Prostate gland (tissue), 2 donors: Measurements from ENCODE around the gene PRLHR. TPM values are rescaled to one million over a fixed set of nuclear protein-coding genes. Genes with fewer than 3 reads are reported as not detected.

Experiments
- DNase-seq: peaks from one replicate; pipeline ENCODE4 v3.0.0-alpha.2; 2019; ENCODE audit warnings: low spot score
- H3K27ac ChIP-seq, 2 donors: fragments of 200-600 bp; sonication (generic); 2 replicates each; pipeline ENCODE4 v1.5.1; 2017 to 2019
- H3K27me3 ChIP-seq: fragments of 200-600 bp; sonication (generic); replicated peaks from 2 replicates; pipeline ENCODE4 v1.5.1; 2019; ENCODE audit not compliant: insufficient read depth
- H3K36me3 ChIP-seq, 2 donors: fragments of 200-600 bp; sonication (generic); 1 replicate in 1 of 2; 2 replicates in 1 of 2; pipeline versions ENCODE4 v1.5.1 to v1.8.1; 2017 to 2019
- H3K4me1 ChIP-seq: fragments of 200-600 bp; sonication (generic); replicated peaks from 2 replicates; pipeline ENCODE4 v1.5.1; 2019
- H3K4me3 ChIP-seq, 2 donors: fragments of 200-600 bp; sonication (generic); 2 replicates each; pipeline ENCODE4 v1.5.1; 2017 to 2019
- H3K9me3 ChIP-seq: fragments of 200-600 bp; sonication (generic); 2 replicates; pipeline ENCODE4 v1.5.1; 2017
- CTCF ChIP-seq, 4 experiments: fragments of 200-600 bp in 2 of 4; fragments of 450-650 bp in 2 of 4; sonication (generic) in 2 of 4; IDR thresholded peaks; 1 replicate in 3 of 4; 2 replicates in 1 of 4; pipeline ENCODE4 v1.5.1; 2016 to 2019; ENCODE audit warnings: antibody characterized with exemption in 4 of 4, mild to moderate bottlenecking in 2 of 4, moderate library complexity in 2 of 4
- POLR2A ChIP-seq: fragments of 450-650 bp; IDR thresholded peaks from one replicate; pipeline ENCODE4 v1.6.1; 2016; ENCODE audit warnings: antibody characterized with exemption, mild to moderate bottlenecking
- POLR2AphosphoS5 ChIP-seq: sonication (generic); formaldehyde crosslinking; IDR thresholded peaks from one replicate; pipeline ENCODE4 v1.6.1; 2017; ENCODE audit warnings: antibody characterized with exemption
- WGBS: methylation state at CpG from one replicate; pipeline ENCODE4 v1.1.5; 2018; 5-methylcytosine and 5-hydroxymethylcytosine counted together
- intact Hi-C: fragments of 100-400 bp; cut with DNase I; formaldehyde crosslinking; loops from one replicate; pipeline ENCODE4 v1.14.2; 2022
- total RNA-seq, 2 donors: library from RNA; depleted of rRNA; stranded (reverse); fragments of >200 nt; gene quantifications; one replicate each; pipeline ENCODE4 v1.1.0, GENCODE V29; 2016

The PRLHR gene
- total RNA-seq, 2 donors from 2014 or later: not detected

GRCh38 chr10:118541718-118542117 lies 53.7 kb downstream of the PRLHR start:
- Histone ChIP-seq H3K4me1 (no peaks in the 10 kb centered on the region), H3K36me3 (no peaks in the 10 kb centered on the region), H3K27me3 (no peaks in the 10 kb centered on the region), H3K27ac (no peak overlapping the region), H3K4me3 (no peak overlapping the region), H3K9me3 (no peaks in the 10 kb centered on the region)
- TF ChIP-seq POLR2AphosphoS5: no peak
- TF ChIP-seq POLR2A: no peak
- no peak for TF ChIP-seq CTCF (IDR thresholded peaks at IDR 0.05)
- intact Hi-C loops: no loop called here
- 89% methylated on average over 3 of the region's 3 CpGs for WGBS
- no peak for DNase-seq

Other genes starting within 250 kb of the PRLHR start
- 10 to 100 TPM; 23.7 to 38.1 TPM for gene CACUL1, start 159.3 kb upstream of the PRLHR start, total RNA-seq